ENCODE results near the gene RALGPS1. TPM values are rescaled to one million over a fixed set of nuclear protein-coding genes. Genes with fewer than 3 reads are reported as not detected.

Gene RALGPS1
- total RNA-seq, 1 donor from 2014 or later: 21.7 TPM

GRCh38 chr9:127107171-127107928 is 192.8 kb downstream of the RALGPS1 start:
- Mint-ChIP-seq H3K4me1 (no peaks in the 10 kb centered on the region), H3K4me3 (no peak overlapping the region), H3K36me3 (ENCODE audit: low read depth) (peaks cover 1% of the 10 kb centered on the region), H3K9me3 (no peaks in the 10 kb centered on the region), H3K27ac (no peak overlapping the region), H3K27me3 (no peaks in the 10 kb centered on the region)
- ATAC-seq (ENCODE audit: low read depth) (no peak), DNase-seq (no peak)
- POLR2A ChIA-PET: no interaction called here
- CTCF ChIA-PET: no interaction called here
- intact Hi-C loops (cut with micrococcal nuclease): no loop called here
- no peak for TF ChIP-seq CTCF (IDR thresholded peaks at IDR 0.05)

DNA sequence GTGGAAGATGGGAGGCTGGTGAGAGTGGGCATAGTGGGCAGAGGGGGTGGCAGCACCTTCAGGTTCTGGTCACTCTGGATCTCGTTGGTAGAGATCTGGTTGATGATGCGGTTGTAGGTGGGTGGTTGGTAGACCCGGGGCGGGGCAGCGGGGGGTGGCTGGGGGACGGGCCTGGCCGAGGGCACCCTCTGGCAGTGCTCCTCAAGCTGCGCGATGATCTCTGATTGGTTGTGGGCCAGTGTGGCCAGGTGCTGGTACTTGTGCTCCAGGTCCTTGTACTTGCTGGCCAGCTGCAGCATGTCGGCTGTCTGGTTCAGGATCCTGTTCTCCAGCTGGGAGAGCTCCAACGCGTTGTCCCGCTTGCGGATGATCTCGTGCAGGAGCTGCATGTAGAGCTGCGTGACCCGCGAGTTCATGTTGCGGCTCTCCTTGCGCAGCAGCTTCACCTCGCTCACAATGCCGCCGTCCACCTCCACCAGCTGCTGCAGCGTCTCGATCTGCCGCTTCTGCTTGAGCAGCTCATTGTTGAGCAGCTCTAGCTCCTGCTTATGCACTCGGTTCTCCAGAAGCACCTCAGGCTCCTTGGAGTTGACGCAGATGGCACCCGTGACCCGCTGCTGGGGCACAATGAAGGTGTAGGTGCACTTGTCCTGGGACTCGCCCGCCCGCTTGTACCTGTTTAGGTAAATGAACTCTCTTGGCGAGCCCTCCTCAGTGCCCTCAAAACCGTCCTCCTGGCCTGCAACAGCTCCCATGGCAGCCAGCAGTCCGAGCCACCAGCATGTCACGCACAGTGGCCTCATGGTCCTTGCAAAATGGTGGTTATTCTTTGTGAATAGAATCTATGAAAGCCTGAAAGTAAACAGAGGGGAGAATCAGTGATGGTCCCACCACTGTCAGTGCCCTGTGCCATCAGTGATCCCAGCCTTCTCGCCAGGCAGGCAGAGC is 193.6 kb downstream of the RALGPS1 start:
- H3K27me3 Mint-ChIP-seq: no peaks in the 10 kb centered on the region
- ChIA-PET POLR2A (interaction anchor here (0.6 kb wide), 1 partner anchor 12 kb away, joined by 4 read pairs; no protein-coding TSS in a partner anchor), CTCF (no interaction called here)
- H3K4me1 Mint-ChIP-seq: no peaks in the 10 kb centered on the region
- H3K9me3 Mint-ChIP-seq: no peaks in the 10 kb centered on the region
- ATAC-seq (ENCODE audit: low read depth) (no peak), DNase-seq (no peak)
- no peak overlapping the region for H3K4me3 Mint-ChIP-seq
- TF ChIP-seq CTCF (IDR thresholded peaks at IDR 0.05): no peak
- H3K36me3 Mint-ChIP-seq (ENCODE audit: low read depth): peaks cover 1% of the 10 kb centered on the region
- intact Hi-C loops (cut with micrococcal nuclease): no loop called here
- no peak overlapping the region for H3K27ac Mint-ChIP-seq

DNA sequence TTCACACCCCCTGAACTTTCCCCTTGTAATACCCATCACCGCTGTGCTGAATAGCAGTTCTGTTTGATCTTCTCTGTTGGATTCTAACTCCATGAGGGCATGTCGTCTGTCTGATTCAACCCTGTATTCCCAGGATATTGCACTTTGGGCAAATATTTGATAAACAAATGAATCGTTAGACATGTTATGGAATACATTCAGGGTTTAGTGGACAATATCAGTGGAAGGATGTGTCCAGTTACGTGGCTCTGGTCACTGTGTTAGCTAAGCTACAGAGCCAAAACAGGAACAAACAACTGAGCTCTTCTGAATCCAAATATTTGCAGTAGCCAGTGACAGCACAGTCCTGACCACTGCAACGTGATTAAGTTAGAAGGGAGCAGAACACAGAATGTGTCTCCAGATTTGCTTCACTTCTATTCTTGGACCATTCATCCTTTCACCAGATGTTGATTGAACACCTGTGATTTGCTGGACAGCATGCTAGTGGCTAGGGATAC is 194.7 kb downstream of the RALGPS1 start:
- DNase-seq (no peak), ATAC-seq (ENCODE audit: low read depth) (no peak)
- no peaks in the 10 kb centered on the region for H3K9me3 Mint-ChIP-seq
- intact Hi-C loops (cut with micrococcal nuclease): no loop called here
- POLR2A ChIA-PET: no interaction called here
- H3K27ac Mint-ChIP-seq: no peak overlapping the region
- peaks cover 1% of the 10 kb centered on the region for H3K36me3 Mint-ChIP-seq (ENCODE audit: low read depth)
- H3K4me1 Mint-ChIP-seq: no peaks in the 10 kb centered on the region
- H3K4me3 Mint-ChIP-seq: no peak overlapping the region
- H3K27me3 Mint-ChIP-seq: no peaks in the 10 kb centered on the region
- TF ChIP-seq CTCF (IDR thresholded peaks at IDR 0.05): no peak
- CTCF ChIA-PET: no interaction called here

GRCh38 chr9:127112056-127112455 is 197.5 kb downstream of the RALGPS1 start:
- CTCF ChIA-PET: no interaction called here
- H3K36me3 Mint-ChIP-seq (ENCODE audit: low read depth): peaks cover 1% of the 10 kb centered on the region
- H3K4me3 Mint-ChIP-seq: no peak overlapping the region
- intact Hi-C loops (cut with micrococcal nuclease): no loop called here
- H3K27ac Mint-ChIP-seq: no peak overlapping the region
- ATAC-seq (ENCODE audit: low read depth) (no peak), DNase-seq (no peak)
- H3K4me1 Mint-ChIP-seq: peaks cover 11% of the 10 kb centered on the region
- POLR2A ChIA-PET: interaction anchor here (0.6 kb wide), 1 partner anchor 633 kb away, joined by 6 read pairs; no protein-coding TSS in a partner anchor
- no peaks in the 10 kb centered on the region for H3K27me3 Mint-ChIP-seq
- no peaks in the 10 kb centered on the region for H3K9me3 Mint-ChIP-seq
- TF ChIP-seq CTCF (IDR thresholded peaks at IDR 0.05): no peak

GRCh38 chr9:127112735-127113161 is 198.2 kb downstream of the RALGPS1 start:
- Mint-ChIP-seq H3K4me1 (peaks cover 15% of the 10 kb centered on the region), H3K36me3 (ENCODE audit: low read depth) (peaks cover 1% of the 10 kb centered on the region), H3K27me3 (no peaks in the 10 kb centered on the region), H3K27ac (no peak overlapping the region), H3K4me3 (no peak overlapping the region), H3K9me3 (no peaks in the 10 kb centered on the region)
- ChIA-PET CTCF (no interaction called here), POLR2A (no interaction called here)
- DNase-seq: no peak
- no peak for TF ChIP-seq CTCF (IDR thresholded peaks at IDR 0.05)
- intact Hi-C loops (cut with micrococcal nuclease): no loop called here
- ATAC-seq (ENCODE audit: low read depth): no peak
